Glutamatergic neuron (in vitro differentiated cells): ENCODE measurements around the gene MFN1. TPM values are rescaled to one million over a fixed set of nuclear protein-coding genes. Genes with fewer than 3 reads are reported as not detected.

ENCODE experiments used
- DNase-seq: peaks from one replicate; pipeline ENCODE4 v3.0.0; 2022
- H3K27ac Mint-ChIP-seq: one replicate; pipeline ENCODE4 v1.8.0; 2020; ENCODE audit warnings: mild to moderate bottlenecking, mixed read lengths, inconsistent platforms; ENCODE audit not compliant: unreplicated experiment
- H3K27me3 Mint-ChIP-seq: one replicate; pipeline ENCODE4 v1.8.0; 2020; ENCODE audit warnings: mild to moderate bottlenecking, moderate library complexity, mixed read lengths, inconsistent platforms; ENCODE audit not compliant: unreplicated experiment
- H3K36me3 Mint-ChIP-seq: one replicate; pipeline ENCODE4 v1.8.0; 2020; ENCODE audit warnings: mild to moderate bottlenecking, mixed read lengths, inconsistent platforms; ENCODE audit not compliant: unreplicated experiment
- H3K4me1 Mint-ChIP-seq: one replicate; pipeline ENCODE4 v1.8.0; 2020; ENCODE audit warnings: mild to moderate bottlenecking, low read depth, mixed read lengths, inconsistent platforms; ENCODE audit not compliant: unreplicated experiment
- H3K4me3 Mint-ChIP-seq: one replicate; pipeline ENCODE4 v1.8.0; 2020; ENCODE audit warnings: mild to moderate bottlenecking, mixed read lengths, inconsistent platforms; ENCODE audit not compliant: unreplicated experiment
- H3K9me3 Mint-ChIP-seq: one replicate; pipeline ENCODE4 v1.8.0; 2020; ENCODE audit warnings: mild to moderate bottlenecking, moderate library complexity, mixed read lengths, inconsistent platforms; ENCODE audit not compliant: unreplicated experiment
- CTCF ChIP-seq: fragments of 200-600 bp; sonication (generic); IDR thresholded peaks from one replicate; pipeline ENCODE4 v1.5.0; 2021; ENCODE audit not compliant: partially characterized antibody, unreplicated experiment
- total RNA-seq: library from RNA; stranded (reverse); fragmentation: NEBNext Ultra II Directional; extraction: Animal tissue kit (Norgen Biotek cat#: 25700); gene quantifications from one replicate; pipeline ENCODE4 v1.2.1, GENCODE V29; 2021; ENCODE audit not compliant: unreplicated experiment

Gene MFN1
- total RNA-seq, 1 donor from 2014 or later, result 80.5 TPM

DNA sequence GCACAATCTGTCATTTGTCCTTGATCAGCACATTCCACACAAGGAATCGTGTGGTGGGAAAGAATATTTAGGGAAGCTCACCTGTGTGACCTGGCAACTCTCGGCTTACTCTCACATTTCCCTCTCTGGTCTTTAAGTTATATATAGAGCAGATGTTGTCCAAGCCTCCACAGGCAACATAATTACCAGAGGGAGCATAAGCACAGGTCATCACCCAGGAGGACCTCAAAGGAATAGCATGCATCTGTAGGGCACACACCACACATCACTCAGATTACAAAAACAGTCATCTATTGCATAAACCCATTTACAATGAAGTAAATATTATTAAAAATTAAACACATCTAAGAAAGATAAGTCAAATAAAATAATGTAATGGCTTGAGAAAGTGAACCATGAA lies 67.3 kb downstream of the MFN1 start:
- no peak overlapping the region for H3K27ac Mint-ChIP-seq
- no peak for TF ChIP-seq CTCF
- peaks cover 4% of the 10 kb centered on the region for H3K4me1 Mint-ChIP-seq
- H3K27me3 Mint-ChIP-seq, result peaks cover 2% of the 10 kb centered on the region
- no peaks in the 10 kb centered on the region for H3K36me3 Mint-ChIP-seq
- no peak overlapping the region for H3K4me3 Mint-ChIP-seq
- no peaks in the 10 kb centered on the region for H3K9me3 Mint-ChIP-seq
- no peak for DNase-seq

DNA sequence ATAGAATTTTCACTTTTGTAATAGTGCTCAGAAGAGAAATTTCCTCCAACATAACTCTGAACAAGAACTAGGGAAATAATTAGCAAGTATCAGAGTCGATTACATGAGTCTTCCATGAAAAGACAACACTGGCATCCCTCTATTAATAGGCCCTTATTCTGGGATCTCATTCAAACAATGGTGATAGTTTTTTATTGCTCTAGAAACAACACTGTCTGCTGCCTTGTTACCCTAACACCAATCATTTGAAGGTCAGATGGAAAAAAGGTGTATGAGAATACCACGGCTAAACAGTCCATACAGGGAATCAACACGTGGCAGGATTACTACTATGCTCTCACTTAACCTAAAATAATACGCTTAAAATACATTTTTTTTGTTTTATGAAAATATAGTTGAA lies 67.9 kb downstream of the MFN1 start:
- Mint-ChIP-seq H3K9me3 (no peaks in the 10 kb centered on the region), H3K27me3 (peaks cover 2% of the 10 kb centered on the region), H3K4me1 (peaks cover 4% of the 10 kb centered on the region), H3K36me3 (no peaks in the 10 kb centered on the region), H3K4me3 (no peak overlapping the region), H3K27ac (no peak overlapping the region)
- no peak for DNase-seq
- TF ChIP-seq CTCF, result no peak

- no peak overlapping the region for H3K4me3 Mint-ChIP-seq
- H3K27ac Mint-ChIP-seq, result no peak overlapping the region
- H3K27me3 Mint-ChIP-seq, result peaks cover 2% of the 10 kb centered on the region
- H3K36me3 Mint-ChIP-seq, result no peaks in the 10 kb centered on the region
- H3K4me1 Mint-ChIP-seq, result peaks cover 4% of the 10 kb centered on the region
- no peak for DNase-seq
- no peaks in the 10 kb centered on the region for H3K9me3 Mint-ChIP-seq
- no peak for TF ChIP-seq CTCF
Observed at GRCh38 chr3:179416681-179417080, 69.2 kb downstream of the MFN1 start.

GRCh38 chr3:179418610-179419009 lies 71.1 kb downstream of the MFN1 start:
- H3K36me3 Mint-ChIP-seq, result no peaks in the 10 kb centered on the region
- TF ChIP-seq CTCF, result no peak
- H3K27ac Mint-ChIP-seq, result no peak overlapping the region
- H3K4me3 Mint-ChIP-seq, result no peak overlapping the region
- H3K27me3 Mint-ChIP-seq, result peaks cover 2% of the 10 kb centered on the region
- no peaks in the 10 kb centered on the region for H3K9me3 Mint-ChIP-seq
- no peak for DNase-seq
- peaks cover 4% of the 10 kb centered on the region for H3K4me1 Mint-ChIP-seq

DNA sequence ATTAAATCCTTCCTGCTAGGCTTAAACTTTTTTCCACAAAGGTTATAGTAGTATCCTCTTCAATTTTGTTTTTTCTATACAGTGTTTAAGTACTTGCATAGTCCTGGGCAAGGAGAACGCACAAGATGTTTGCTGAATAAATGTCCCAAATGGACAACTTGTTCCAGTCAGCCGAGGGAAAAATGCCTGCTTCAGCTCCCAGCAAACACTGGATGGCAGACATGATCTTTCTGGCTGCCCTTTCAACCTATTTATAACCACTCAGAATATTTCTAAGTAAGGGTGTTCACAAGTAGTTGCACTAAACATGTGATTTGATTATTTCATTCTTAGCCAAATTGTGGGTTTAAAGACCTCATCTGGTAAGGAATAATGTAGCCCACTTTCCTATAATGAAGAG lies 74.0 kb downstream of the MFN1 start:
- Mint-ChIP-seq H3K4me1 (no peaks in the 10 kb centered on the region), H3K36me3 (peaks cover 5% of the 10 kb centered on the region), H3K27ac (no peak overlapping the region), H3K9me3 (no peaks in the 10 kb centered on the region), H3K4me3 (no peak overlapping the region), H3K27me3 (peaks cover 2% of the 10 kb centered on the region)
- DNase-seq, result no peak
- no peak for TF ChIP-seq CTCF
